OCI-LY7 (cell line): ENCODE results near the gene GATAD2A.

ENCODE experiments used
- EZH2phosphoT487 ChIP-seq: fragments of 200-600 bp; sonication (generic); IDR thresholded peaks from 2 replicates; pipeline ENCODE4 v1.6.1; 2018; ENCODE audit warnings: low read depth, borderline replicate concordance, mild to moderate bottlenecking, mixed run types, antibody characterized with exemption, low read length, moderate library complexity, mixed read lengths
- TF ChIP-seq, protein P1 (sequence below): fragments of 200-600 bp; sonication (generic); conservative IDR thresholded peaks from 2 replicates; pipeline ENCODE4 v1.5.1; 2014; ENCODE audit warnings: mild to moderate bottlenecking, antibody characterized with exemption, low read length, moderate library complexity, mixed read lengths

- TF ChIP-seq, protein P1, sequence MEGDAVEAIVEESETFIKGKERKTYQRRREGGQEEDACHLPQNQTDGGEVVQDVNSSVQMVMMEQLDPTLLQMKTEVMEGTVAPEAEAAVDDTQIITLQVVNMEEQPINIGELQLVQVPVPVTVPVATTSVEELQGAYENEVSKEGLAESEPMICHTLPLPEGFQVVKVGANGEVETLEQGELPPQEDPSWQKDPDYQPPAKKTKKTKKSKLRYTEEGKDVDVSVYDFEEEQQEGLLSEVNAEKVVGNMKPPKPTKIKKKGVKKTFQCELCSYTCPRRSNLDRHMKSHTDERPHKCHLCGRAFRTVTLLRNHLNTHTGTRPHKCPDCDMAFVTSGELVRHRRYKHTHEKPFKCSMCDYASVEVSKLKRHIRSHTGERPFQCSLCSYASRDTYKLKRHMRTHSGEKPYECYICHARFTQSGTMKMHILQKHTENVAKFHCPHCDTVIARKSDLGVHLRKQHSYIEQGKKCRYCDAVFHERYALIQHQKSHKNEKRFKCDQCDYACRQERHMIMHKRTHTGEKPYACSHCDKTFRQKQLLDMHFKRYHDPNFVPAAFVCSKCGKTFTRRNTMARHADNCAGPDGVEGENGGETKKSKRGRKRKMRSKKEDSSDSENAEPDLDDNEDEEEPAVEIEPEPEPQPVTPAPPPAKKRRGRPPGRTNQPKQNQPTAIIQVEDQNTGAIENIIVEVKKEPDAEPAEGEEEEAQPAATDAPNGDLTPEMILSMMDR = no peak
- TF ChIP-seq EZH2phosphoT487 = no peak
Measured at GRCh38 chr19:19426799-19427198, 21.3 kb downstream of the GATAD2A start.
